Measurements from ENCODE around the gene STAG3.
"Not testable (repeated sequence)": the region's sequence is repeated elsewhere in the genome, so short reads cannot be mapped to it uniquely, and the experiment has no call there.

Gene STAG3

GRCh38 chr7:100211342-100211780 lies 33.6 kb downstream of the STAG3 start:
- DNase-seq (ENCODE audit: low spot score), result no peak

- DNase-seq (ENCODE audit: low spot score), result no peak
These were observed 35.0 kb downstream of the STAG3 start for GRCh38 chr7:100212631-100213286.

- DNase-seq (ENCODE audit: low spot score), result no peak
These were observed 36.0 kb downstream of the STAG3 start for GRCh38 chr7:100213672-100214071.

- DNase-seq (ENCODE audit: low spot score), result not testable (repeated sequence)
These were observed 36.6 kb downstream of the STAG3 start for GRCh38 chr7:100214356-100214755.

- no peak for DNase-seq (ENCODE audit: low spot score)
These were observed 38.2 kb downstream of the STAG3 start for GRCh38 chr7:100215895-100216294.

GRCh38 chr7:100217934-100218333 lies 40.2 kb downstream of the STAG3 start:
- peak; percentile 68 for DNase-seq (ENCODE audit: low spot score)

- no peak for DNase-seq (ENCODE audit: low spot score)
These were observed 41.6 kb downstream of the STAG3 start for GRCh38 chr7:100219271-100219737.

GRCh38 chr7:100219801-100220585 lies 42.3 kb downstream of the STAG3 start, which contains the start of gene PVRIG:
PVRIG (plus strand) TSS chr7:100219949; CDS start chr7:100219971, 22 bp downstream.
- not testable (repeated sequence) for DNase-seq (ENCODE audit: low spot score)

GRCh38 chr7:100220586-100221230 lies 43.0 kb downstream of the STAG3 start:
- DNase-seq (ENCODE audit: low spot score), result no peak

- no peak for DNase-seq (ENCODE audit: low spot score)
These were observed 43.6 kb downstream of the STAG3 start for GRCh38 chr7:100221231-100221718.

GRCh38 chr7:100221767-100222444 lies 44.2 kb downstream of the STAG3 start:
- DNase-seq (ENCODE audit: low spot score), result no peak

- no peak for DNase-seq (ENCODE audit: low spot score)
These were observed 44.9 kb downstream of the STAG3 start for GRCh38 chr7:100222445-100223132.

GRCh38 chr7:100223376-100223927 lies 45.7 kb downstream of the STAG3 start:
- DNase-seq (ENCODE audit: low spot score), result not testable (repeated sequence)

- DNase-seq (ENCODE audit: low spot score), result not testable (repeated sequence)
These were observed 47.2 kb downstream of the STAG3 start for GRCh38 chr7:100224891-100225290.

GRCh38 chr7:100234660-100235317 lies 57.1 kb downstream of the STAG3 start:
- DNase-seq (ENCODE audit: low spot score), result not testable (repeated sequence)

- not testable (repeated sequence) for DNase-seq (ENCODE audit: low spot score)
These were observed 62.3 kb downstream of the STAG3 start for GRCh38 chr7:100239975-100240374.

- DNase-seq (ENCODE audit: low spot score), result not testable (repeated sequence)
These were observed 65.7 kb downstream of the STAG3 start for GRCh38 chr7:100243385-100243784.

- not testable (repeated sequence) for DNase-seq (ENCODE audit: low spot score)
These were observed 67.4 kb downstream of the STAG3 start for GRCh38 chr7:100244988-100245605.

GRCh38 chr7:100246121-100246864 lies 68.6 kb downstream of the STAG3 start:
- DNase-seq (ENCODE audit: low spot score), result not testable (repeated sequence)
